Mesenchymal stem cell (in vitro differentiated cells and primary cell): ENCODE results near the gene TIAM2.
A peak's percentile ranks its signal among the peaks of the same experiment; 100 is the strongest.

Experiments used
- DNase-seq: peaks from one replicate; pipeline ENCODE4 v3.0.0-alpha.2; 2013
- H2AFZ ChIP-seq: one replicate; pipeline ENCODE4 v1.6.1; 2013; ENCODE audit warnings: low read depth, mild to moderate bottlenecking, control low read depth, inconsistent platforms, low read length, moderate library complexity
- H2AK5ac ChIP-seq: 2 replicates; pipeline ENCODE4 v1.6.1; 2013; ENCODE audit warnings: low read length, moderate library complexity, mild to moderate bottlenecking, inconsistent platforms; ENCODE audit not compliant: severe bottlenecking
- H2BK120ac ChIP-seq: one replicate; pipeline ENCODE4 v1.6.1; 2013; ENCODE audit warnings: low read depth, mild to moderate bottlenecking, inconsistent platforms, low read length, moderate library complexity
- H2BK12ac ChIP-seq, 2 experiments: one replicate each; pipeline ENCODE4 v1.6.1; 2013; ENCODE audit warnings: inconsistent platforms in 2 of 2, low read length in 2 of 2, mild to moderate bottlenecking in 2 of 2, moderate library complexity in 2 of 2, control low read depth in 1 of 2
- H2BK15ac ChIP-seq: one replicate; pipeline ENCODE4 v1.6.1; 2013; ENCODE audit warnings: mild to moderate bottlenecking, low read depth, inconsistent platforms; ENCODE audit not compliant: poor library complexity, severe bottlenecking
- H2BK5ac ChIP-seq: 2 replicates; pipeline ENCODE4 v1.6.1; 2013; ENCODE audit warnings: low read depth, mild to moderate bottlenecking, low read length, control low read depth, inconsistent platforms; ENCODE audit not compliant: poor library complexity, severe bottlenecking
- H3K14ac ChIP-seq, 2 experiments: one replicate each; pipeline ENCODE4 v1.6.1; 2013; ENCODE audit warnings: inconsistent platforms in 2 of 2, low read length in 2 of 2, control low read depth in 1 of 2, mild to moderate bottlenecking in 1 of 2, moderate library complexity in 1 of 2
- H3K18ac ChIP-seq, 2 experiments: one replicate each; pipeline ENCODE4 v1.6.1; 2013; ENCODE audit warnings: inconsistent platforms in 2 of 2, low read length in 2 of 2, control low read depth in 1 of 2, low read depth in 1 of 2, mild to moderate bottlenecking in 1 of 2
- H3K23ac ChIP-seq, 2 experiments: one replicate each; pipeline ENCODE4 v1.6.1; 2013; ENCODE audit warnings: inconsistent platforms in 2 of 2, low read length in 2 of 2, mild to moderate bottlenecking in 2 of 2, moderate library complexity in 2 of 2, control low read depth in 1 of 2
- H3K27ac ChIP-seq: 2 replicates; pipeline ENCODE4 v1.5.1; 2013; ENCODE audit warnings: mild to moderate bottlenecking, moderate library complexity, low read length, control low read depth, inconsistent platforms; ENCODE audit not compliant: poor library complexity, severe bottlenecking
- H3K27me3 ChIP-seq, 2 experiments: 2 replicates each; pipeline versions ENCODE4 v1.6.1 to v1.7.0; 2013; ENCODE audit warnings: low read length in 2 of 2, mild to moderate bottlenecking in 2 of 2, moderate library complexity in 2 of 2, control low read depth in 1 of 2, inconsistent platforms in 1 of 2; ENCODE audit not compliant: control insufficient read depth in 1 of 2, insufficient read depth in 1 of 2
- H3K36me3 ChIP-seq, 2 experiments: 2 replicates each; pipeline versions ENCODE4 v1.6.1 to v1.7.0; 2013; ENCODE audit warnings: low read length in 2 of 2, control low read depth in 1 of 2, inconsistent platforms in 1 of 2, low read depth in 1 of 2, mild to moderate bottlenecking in 1 of 2; ENCODE audit not compliant: insufficient read depth in 2 of 2, control insufficient read depth in 1 of 2
- H3K4ac ChIP-seq, 2 experiments: one replicate each; pipeline ENCODE4 v1.6.1; 2013; ENCODE audit warnings: inconsistent platforms in 2 of 2, low read length in 2 of 2, mild to moderate bottlenecking in 2 of 2, moderate library complexity in 2 of 2, control low read depth in 1 of 2, low read depth in 1 of 2
- H3K4me1 ChIP-seq: 2 replicates; pipeline ENCODE4 v1.6.1; 2013; ENCODE audit warnings: low read depth, low read length, control low read depth; ENCODE audit not compliant: control insufficient read depth, insufficient read depth
- H3K4me2 ChIP-seq: 2 replicates; pipeline ENCODE4 v1.6.1; 2013; ENCODE audit warnings: low read length, mild to moderate bottlenecking, inconsistent platforms; ENCODE audit not compliant: poor library complexity, severe bottlenecking
- H3K4me3 ChIP-seq, 2 experiments: 2 replicates each; pipeline versions ENCODE4 v1.5.1 to v1.7.0; 2013; ENCODE audit warnings: low read length in 2 of 2, mild to moderate bottlenecking in 2 of 2, control low read depth in 1 of 2, low read depth in 1 of 2; ENCODE audit not compliant: insufficient read depth in 1 of 2
- H3K79me1 ChIP-seq: replicated peaks from 2 replicates; pipeline ENCODE4 v1.6.1; 2013; ENCODE audit warnings: mild to moderate bottlenecking, control low read depth, low read length, inconsistent platforms; ENCODE audit not compliant: poor library complexity, severe bottlenecking
- H3K9ac ChIP-seq: 2 replicates; pipeline ENCODE4 v1.7.0; 2013; ENCODE audit warnings: mild to moderate bottlenecking, low read length, moderate library complexity
- H3K9me3 ChIP-seq: 2 replicates; pipeline ENCODE4 v1.7.0; 2013; ENCODE audit warnings: mild to moderate bottlenecking, low read length; ENCODE audit not compliant: control insufficient read depth
- H4K8ac ChIP-seq: one replicate; pipeline ENCODE4 v1.6.1; 2013; ENCODE audit warnings: inconsistent platforms, mild to moderate bottlenecking, low read length, moderate library complexity
- H4K91ac ChIP-seq: one replicate; pipeline ENCODE4 v1.6.1; 2013; ENCODE audit warnings: mild to moderate bottlenecking, low read length, inconsistent platforms
- WGBS: methylation state at CpG from one replicate; pipeline ENCODE4 v1.1.7; 2013; ENCODE audit warnings: mixed read lengths; 5-methylcytosine and 5-hydroxymethylcytosine counted together

The TIAM2 gene

GRCh38 chr6:155056756-155057155 is 61.6 kb downstream of the TIAM2 start:
- Histone ChIP-seq H3K14ac (no peak overlapping the region), H3K4ac (no peak overlapping the region), H3K9ac (no peak overlapping the region), H4K8ac (no peak overlapping the region), H4K91ac (no peak overlapping the region), H2BK15ac (no peak overlapping the region), H3K9me3 (no peaks in the 10 kb centered on the region), H2BK5ac (no peak overlapping the region), H3K27me3 (no peaks in the 10 kb centered on the region), H3K4me2 (no peak overlapping the region), H3K4me3 (no peak overlapping the region), H3K23ac (no peak overlapping the region), H2BK12ac (no peak overlapping the region), H3K79me1 (no peaks in the 10 kb centered on the region), H2AFZ (no peak overlapping the region), H3K27ac (no peak overlapping the region), H2BK120ac (no peak overlapping the region), H3K36me3 (no peaks in the 10 kb centered on the region), H2AK5ac (no peak overlapping the region), H3K4me1 (no peaks in the 10 kb centered on the region), H3K18ac (no peak overlapping the region)
- DNase-seq: no peak
- WGBS: 55% methylated on average over 1 of the region's 3 CpGs

GRCh38 chr6:155061381-155061780 is 66.3 kb downstream of the TIAM2 start:
- Histone ChIP-seq H4K8ac (no peak overlapping the region), H2BK12ac (no peak overlapping the region), H2BK120ac (no peak overlapping the region), H3K27me3 (no peaks in the 10 kb centered on the region), H3K36me3 (no peaks in the 10 kb centered on the region), H3K4me3 (no peak overlapping the region), H3K4me1 (peaks cover 3% of the 10 kb centered on the region), H3K14ac (no peak overlapping the region), H2AFZ (no peak overlapping the region), H2AK5ac (no peak overlapping the region), H3K27ac (no peak overlapping the region), H3K9ac (no peak overlapping the region), H3K4ac (no peak overlapping the region), H3K4me2 (no peak overlapping the region), H2BK15ac (no peak overlapping the region), H3K9me3 (no peaks in the 10 kb centered on the region), H3K18ac (no peak overlapping the region), H4K91ac (no peak overlapping the region), H3K23ac (no peak overlapping the region), H3K79me1 (no peaks in the 10 kb centered on the region), H2BK5ac (no peak overlapping the region)
- DNase-seq: no peak
- 90% methylated on average over 7 of the region's 8 CpGs for WGBS

- Histone ChIP-seq H2BK12ac (no peak overlapping the region), H2BK120ac (no peak overlapping the region), H3K4me1 (peaks cover 3% of the 10 kb centered on the region), H3K9ac (peak overlapping the region; percentile 34), H3K9me3 (no peaks in the 10 kb centered on the region), H2BK5ac (no peak overlapping the region), H2AK5ac (no peak overlapping the region), H4K8ac (peak overlapping the region; percentile 51), H3K23ac (no peak overlapping the region), H4K91ac (no peak overlapping the region), H3K18ac (no peak overlapping the region), H3K14ac (no peak overlapping the region), H2BK15ac (no peak overlapping the region), H3K36me3 (no peaks in the 10 kb centered on the region), H3K4ac (no peak overlapping the region), H3K27ac (no peak overlapping the region), H3K4me3 (peak overlapping the region in 1 of 2 experiments; percentile 35), H3K27me3 (no peaks in the 10 kb centered on the region), H3K79me1 (no peaks in the 10 kb centered on the region), H3K4me2 (no peak overlapping the region), H2AFZ (no peak overlapping the region)
- peak; percentile 70 for DNase-seq
- 100% methylated on average over 1 of the region's 1 CpG for WGBS
These were observed 67.8 kb downstream of the TIAM2 start for GRCh38 chr6:155062866-155063341.

- Histone ChIP-seq H3K27ac (no peak overlapping the region), H3K27me3 (no peaks in the 10 kb centered on the region), H4K91ac (no peak overlapping the region), H2AK5ac (no peak overlapping the region), H2BK15ac (no peak overlapping the region), H2BK120ac (no peak overlapping the region), H3K23ac (no peak overlapping the region), H3K4me3 (no peak overlapping the region), H3K9ac (no peak overlapping the region), H4K8ac (no peak overlapping the region), H3K4ac (no peak overlapping the region), H3K9me3 (no peaks in the 10 kb centered on the region), H3K36me3 (no peaks in the 10 kb centered on the region), H3K4me2 (no peak overlapping the region), H2BK12ac (no peak overlapping the region), H3K14ac (no peak overlapping the region), H3K4me1 (peaks cover 3% of the 10 kb centered on the region), H3K79me1 (no peaks in the 10 kb centered on the region), H2BK5ac (no peak overlapping the region), H3K18ac (no peak overlapping the region), H2AFZ (no peak overlapping the region)
- 94% methylated on average over 3 of the region's 3 CpGs for WGBS
- DNase-seq: no peak
These were observed 69.2 kb downstream of the TIAM2 start for GRCh38 chr6:155064303-155064702.
